SK-N-SH (cell line): ENCODE data around the gene LRP5.

ENCODE experiments used
- EP300 ChIP-seq, 2 experiments: IDR thresholded peaks; 2 replicates each; pipeline versions ENCODE4 v1.4.0 to v1.6.1; 2012; ENCODE audit warnings: borderline replicate concordance in 1 of 2, low read depth in 1 of 2, low read length in 1 of 2
- NRF1 ChIP-seq: IDR thresholded peaks from 2 replicates; pipeline ENCODE4 v1.6.1; 2012; ENCODE audit warnings: low read depth, mild to moderate bottlenecking, low read length
- TF ChIP-seq, protein P1 (sequence below): fragments of 200-600 bp; sonication (generic); IDR thresholded peaks from 2 replicates; pipeline ENCODE4 v1.6.1; 2017; ENCODE audit warnings: antibody characterized with exemption, mild to moderate bottlenecking, moderate library complexity
- TF ChIP-seq, protein P2 (sequence below): IDR thresholded peaks from 2 replicates; pipeline ENCODE4 v1.4.0; 2012; ENCODE audit warnings: low read depth, borderline replicate concordance

DNA sequence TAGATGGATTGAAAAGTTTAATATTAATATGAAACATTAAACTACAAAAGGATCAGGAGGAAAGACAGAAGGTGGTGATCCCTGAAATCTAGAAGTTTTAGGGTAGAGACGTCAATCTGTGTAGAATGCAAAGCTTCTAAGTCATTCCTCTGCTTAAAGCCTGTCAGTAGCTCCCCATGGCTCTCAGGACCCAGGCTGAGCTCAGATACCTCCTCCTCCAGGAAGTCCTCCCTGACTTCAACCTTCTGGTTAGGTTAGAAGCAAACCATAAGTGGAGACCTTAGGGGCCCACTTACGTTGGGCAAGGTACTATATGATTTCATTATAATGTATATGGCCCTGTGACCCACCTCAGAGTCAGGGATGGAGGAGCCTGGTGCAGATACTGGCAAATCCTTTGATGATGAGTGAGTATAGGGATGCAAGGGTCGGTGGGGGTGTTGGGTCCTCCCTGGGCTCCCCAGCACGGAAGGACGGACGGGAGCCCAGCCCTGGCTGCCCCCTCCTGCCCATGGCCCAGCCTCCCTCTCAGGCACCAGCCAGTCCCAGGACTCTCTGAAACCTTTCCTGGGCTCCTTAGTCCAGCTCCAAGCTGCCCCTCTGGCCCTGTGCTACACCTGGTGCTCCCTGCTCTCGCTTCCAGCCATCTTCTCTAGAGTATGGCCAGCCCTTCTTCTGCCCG is 145.0 kb downstream of the LRP5 start:
- TF ChIP-seq, protein P1, sequence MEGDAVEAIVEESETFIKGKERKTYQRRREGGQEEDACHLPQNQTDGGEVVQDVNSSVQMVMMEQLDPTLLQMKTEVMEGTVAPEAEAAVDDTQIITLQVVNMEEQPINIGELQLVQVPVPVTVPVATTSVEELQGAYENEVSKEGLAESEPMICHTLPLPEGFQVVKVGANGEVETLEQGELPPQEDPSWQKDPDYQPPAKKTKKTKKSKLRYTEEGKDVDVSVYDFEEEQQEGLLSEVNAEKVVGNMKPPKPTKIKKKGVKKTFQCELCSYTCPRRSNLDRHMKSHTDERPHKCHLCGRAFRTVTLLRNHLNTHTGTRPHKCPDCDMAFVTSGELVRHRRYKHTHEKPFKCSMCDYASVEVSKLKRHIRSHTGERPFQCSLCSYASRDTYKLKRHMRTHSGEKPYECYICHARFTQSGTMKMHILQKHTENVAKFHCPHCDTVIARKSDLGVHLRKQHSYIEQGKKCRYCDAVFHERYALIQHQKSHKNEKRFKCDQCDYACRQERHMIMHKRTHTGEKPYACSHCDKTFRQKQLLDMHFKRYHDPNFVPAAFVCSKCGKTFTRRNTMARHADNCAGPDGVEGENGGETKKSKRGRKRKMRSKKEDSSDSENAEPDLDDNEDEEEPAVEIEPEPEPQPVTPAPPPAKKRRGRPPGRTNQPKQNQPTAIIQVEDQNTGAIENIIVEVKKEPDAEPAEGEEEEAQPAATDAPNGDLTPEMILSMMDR: no peak
- TF ChIP-seq EP300 (IDR thresholded peaks at IDR 0.05; ENCODE audit: borderline replicate concordance in 1 of 2, low read depth in 1 of 2, low read length in 1 of 2) (no peak), NRF1 (no peak)
- TF ChIP-seq, protein P2, sequence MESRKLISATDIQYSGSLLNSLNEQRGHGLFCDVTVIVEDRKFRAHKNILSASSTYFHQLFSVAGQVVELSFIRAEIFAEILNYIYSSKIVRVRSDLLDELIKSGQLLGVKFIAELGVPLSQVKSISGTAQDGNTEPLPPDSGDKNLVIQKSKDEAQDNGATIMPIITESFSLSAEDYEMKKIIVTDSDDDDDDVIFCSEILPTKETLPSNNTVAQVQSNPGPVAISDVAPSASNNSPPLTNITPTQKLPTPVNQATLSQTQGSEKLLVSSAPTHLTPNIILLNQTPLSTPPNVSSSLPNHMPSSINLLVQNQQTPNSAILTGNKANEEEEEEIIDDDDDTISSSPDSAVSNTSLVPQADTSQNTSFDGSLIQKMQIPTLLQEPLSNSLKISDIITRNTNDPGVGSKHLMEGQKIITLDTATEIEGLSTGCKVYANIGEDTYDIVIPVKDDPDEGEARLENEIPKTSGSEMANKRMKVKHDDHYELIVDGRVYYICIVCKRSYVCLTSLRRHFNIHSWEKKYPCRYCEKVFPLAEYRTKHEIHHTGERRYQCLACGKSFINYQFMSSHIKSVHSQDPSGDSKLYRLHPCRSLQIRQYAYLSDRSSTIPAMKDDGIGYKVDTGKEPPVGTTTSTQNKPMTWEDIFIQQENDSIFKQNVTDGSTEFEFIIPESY: no peak
